Type B pancreatic cell (in vitro differentiated cells): ENCODE data around the gene TENM4. TPM values are rescaled to one million over a fixed set of nuclear protein-coding genes. Genes with fewer than 3 reads are reported as not detected.

Source experiments
- DNase-seq: peaks from one replicate; pipeline ENCODE4 v3.0.0; 2021; ENCODE audit warnings: mixed read lengths; ENCODE audit not compliant: unreplicated experiment; ENCODE audit errors: extremely low spot score
- H3K27ac Mint-ChIP-seq: 2 replicates; pipeline ENCODE4 v1.8.0; 2021; ENCODE audit warnings: mild to moderate bottlenecking, mixed read lengths
- H3K27me3 Mint-ChIP-seq: 2 replicates; pipeline ENCODE4 v1.8.0; 2021; ENCODE audit warnings: mixed read lengths
- H3K36me3 Mint-ChIP-seq: 2 replicates; pipeline ENCODE4 v1.8.0; 2021; ENCODE audit warnings: mixed read lengths
- H3K4me1 Mint-ChIP-seq: one replicate; pipeline ENCODE4 v1.8.0; 2021; ENCODE audit warnings: mixed read lengths; ENCODE audit not compliant: unreplicated experiment
- H3K4me3 Mint-ChIP-seq: 2 replicates; pipeline ENCODE4 v1.8.0; 2021; ENCODE audit warnings: mild to moderate bottlenecking, mixed read lengths
- H3K9me3 Mint-ChIP-seq: 2 replicates; pipeline ENCODE4 v1.8.0; 2021; ENCODE audit warnings: mixed read lengths
- CTCF ChIP-seq: fragments of 200-600 bp; sonication (generic); conservative IDR thresholded peaks from 2 replicates; pipeline ENCODE4 v1.5.0; 2021; ENCODE audit warnings: antibody characterized with exemption, mild to moderate bottlenecking
- total RNA-seq: library from RNA; stranded (reverse); gene quantifications from 2 replicates; pipeline ENCODE4 v1.2.1, GENCODE V29; 2021; ENCODE audit warnings: low replicate concordance

TENM4 gene
- total RNA-seq, 1 donor from 2014 or later = 156 TPM

- peaks cover 4% of the 10 kb centered on the region for H3K27me3 Mint-ChIP-seq
Observed at GRCh38 chr11:79404325-79404724, 36.5 kb downstream of the TENM4 start.

DNA sequence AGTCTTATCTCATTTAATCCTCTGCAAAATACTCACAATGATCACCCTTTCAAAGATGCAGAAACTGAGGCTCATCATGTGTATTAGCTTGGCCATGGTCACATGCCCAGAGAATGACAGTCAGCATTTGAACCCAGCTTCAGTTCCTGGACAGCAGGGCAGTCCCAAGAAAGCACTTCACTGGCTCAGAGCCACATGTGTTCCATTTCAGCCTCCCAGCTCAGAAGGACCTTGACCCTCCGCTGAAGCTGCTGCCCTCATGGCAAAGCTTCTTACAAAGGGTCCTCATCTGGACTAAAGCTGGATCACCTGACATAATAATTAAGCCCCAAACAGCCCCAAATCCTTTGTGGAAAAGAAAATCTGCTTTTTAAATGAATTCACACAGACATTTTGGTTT lies 37.0 kb downstream of the TENM4 start:
- Mint-ChIP-seq H3K4me3 (no peak overlapping the region), H3K9me3 (peaks cover 8% of the 10 kb centered on the region), H3K27ac (no peak overlapping the region), H3K36me3 (peaks cover 5% of the 10 kb centered on the region), H3K27me3 (peaks cover 4% of the 10 kb centered on the region), H3K4me1 (peaks cover 20% of the 10 kb centered on the region)
- no peak for DNase-seq
- no peak for TF ChIP-seq CTCF

More at GRCh38 chr11:79404325-79404724, 36.5 kb downstream of the TENM4 start:
- DNase-seq = no peak
- H3K9me3 Mint-ChIP-seq = peaks cover 8% of the 10 kb centered on the region
- H3K36me3 Mint-ChIP-seq = peaks cover 5% of the 10 kb centered on the region
- peaks cover 20% of the 10 kb centered on the region for H3K4me1 Mint-ChIP-seq
- H3K4me3 Mint-ChIP-seq = no peak overlapping the region
- H3K27ac Mint-ChIP-seq = no peak overlapping the region
- no peak for TF ChIP-seq CTCF

DNA sequence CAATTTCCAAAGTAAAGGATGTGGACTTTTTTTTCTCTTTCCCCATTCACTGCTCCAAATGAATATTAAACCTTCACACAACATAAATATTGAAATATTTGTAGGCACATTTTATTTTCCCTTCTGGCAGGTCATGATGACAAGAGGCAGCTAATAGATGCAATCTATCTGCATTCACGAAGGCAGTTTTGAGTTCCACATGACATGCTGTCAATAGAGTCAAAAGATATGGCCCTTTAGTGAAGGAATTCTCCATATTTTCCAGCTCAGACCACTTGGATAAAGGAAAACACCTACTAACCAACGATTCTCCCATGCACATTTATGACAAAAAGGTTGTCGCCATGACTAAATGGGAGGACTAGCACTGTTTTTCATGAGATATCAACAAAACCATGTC lies 37.9 kb downstream of the TENM4 start:
- Mint-ChIP-seq H3K4me3 (no peak overlapping the region), H3K36me3 (peaks cover 5% of the 10 kb centered on the region), H3K27me3 (peaks cover 4% of the 10 kb centered on the region), H3K4me1 (peaks cover 20% of the 10 kb centered on the region), H3K27ac (no peak overlapping the region), H3K9me3 (peaks cover 8% of the 10 kb centered on the region)
- no peak for TF ChIP-seq CTCF
- DNase-seq = no peak

GRCh38 chr11:79400717-79401330 lies 40.0 kb downstream of the TENM4 start:
- Mint-ChIP-seq H3K4me3 (no peak overlapping the region), H3K4me1 (peaks cover 20% of the 10 kb centered on the region), H3K27me3 (peaks cover 4% of the 10 kb centered on the region), H3K9me3 (peaks cover 8% of the 10 kb centered on the region), H3K27ac (no peak overlapping the region), H3K36me3 (peaks cover 5% of the 10 kb centered on the region)
- TF ChIP-seq CTCF = peak; percentile 77
- no peak for DNase-seq

DNA sequence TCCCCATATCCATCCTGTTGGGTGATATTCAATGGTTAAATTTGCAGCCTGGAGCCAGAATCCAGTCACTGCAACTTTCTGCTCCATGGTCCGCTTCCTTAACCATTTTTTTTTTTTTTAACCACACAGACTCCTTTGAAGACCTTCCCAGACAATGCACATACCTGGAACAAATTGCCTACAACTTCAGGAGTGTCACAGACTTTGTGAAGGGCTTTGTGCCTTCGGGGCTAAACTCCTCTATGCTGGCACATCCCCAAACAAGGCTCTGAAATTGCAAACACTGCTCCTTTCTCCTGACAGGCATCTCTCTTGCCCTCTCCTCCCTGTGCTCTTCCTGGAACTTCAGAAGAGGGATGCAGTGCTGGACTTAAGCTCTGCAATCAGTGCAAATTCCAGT lies 40.6 kb downstream of the TENM4 start:
- no peak for DNase-seq
- Mint-ChIP-seq H3K27me3 (peaks cover 4% of the 10 kb centered on the region), H3K27ac (no peak overlapping the region), H3K4me1 (peaks cover 20% of the 10 kb centered on the region), H3K4me3 (no peak overlapping the region), H3K36me3 (peaks cover 5% of the 10 kb centered on the region), H3K9me3 (peaks cover 8% of the 10 kb centered on the region)
- no peak for TF ChIP-seq CTCF
